Measurements from ENCODE around the gene EEF1A2.
"Not testable (repeated sequence)": the region's sequence is repeated elsewhere in the genome, so short reads cannot be mapped to it uniquely, and the experiment has no call there.

EEF1A2 gene

GRCh38 chr20:63482021-63482587 lies 16.8 kb downstream of the EEF1A2 start (continued):
- TF ChIP-seq TSHZ2 (CRISPR knock-in tag; IDR thresholded peaks at IDR 0.05), result no peak
- TF ChIP-seq ZNF70 (CRISPR knock-in tag; IDR thresholded peaks at IDR 0.05), result no peak
- no peak for TF ChIP-seq ZC3H10 (CRISPR knock-in tag; IDR thresholded peaks at IDR 0.05)
- no peak for TF ChIP-seq ZNF565 (CRISPR knock-in tag; conservative IDR thresholded peaks at IDR 0.05; ENCODE audit: low read depth)
- no peak for TF ChIP-seq ESRRG (CRISPR knock-in tag; IDR thresholded peaks at IDR 0.05)
- no peak for TF ChIP-seq PPARA (CRISPR knock-in tag; IDR thresholded peaks at IDR 0.05; ENCODE audit: borderline replicate concordance)
- no peak for TF ChIP-seq RARB (CRISPR knock-in tag; IDR thresholded peaks at IDR 0.05)

- ATAC-seq, result no peak
- TF ChIP-seq TOX (CRISPR knock-in tag; IDR thresholded peaks at IDR 0.05; ENCODE audit: borderline replicate concordance) (no peak), OSR1 (CRISPR knock-in tag; IDR thresholded peaks at IDR 0.05) (no peak)
Observed at GRCh38 chr20:63481503-63481902, 17.4 kb downstream of the EEF1A2 start.

DNA sequence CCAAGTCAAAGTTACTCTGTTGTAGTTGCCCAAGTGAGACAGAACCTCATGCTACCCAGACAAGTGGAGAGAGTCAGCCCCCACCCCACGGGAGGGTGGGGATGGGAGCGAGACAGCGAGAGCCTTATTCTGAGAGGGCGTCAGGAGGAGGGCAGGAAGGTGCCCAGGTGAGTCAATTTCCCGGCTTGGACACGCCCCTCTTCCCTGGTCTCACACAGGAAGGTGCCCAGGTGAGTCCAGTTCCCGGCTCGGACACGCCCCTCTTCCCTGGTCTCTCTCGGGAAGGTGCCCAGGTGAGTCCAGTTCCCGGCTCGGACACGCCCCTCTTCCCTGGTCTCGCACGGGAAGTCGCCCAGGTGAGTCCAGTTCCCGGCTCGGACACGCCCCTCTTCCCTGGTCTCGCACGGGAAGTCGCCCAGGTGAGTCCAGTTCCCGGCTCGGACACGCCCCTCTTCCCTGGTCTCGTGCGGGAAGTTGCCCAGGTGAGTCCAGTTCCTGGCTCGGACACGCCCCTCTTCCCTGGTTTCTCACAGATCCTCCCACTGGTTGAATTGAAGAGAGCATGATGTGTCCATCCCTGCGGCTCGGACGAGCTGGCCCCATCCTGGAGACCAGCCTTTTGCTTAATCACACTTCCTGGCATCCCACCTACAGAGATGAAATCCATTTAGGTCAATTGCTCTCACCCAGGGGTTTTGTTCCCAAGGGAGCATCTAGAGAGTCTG lies 19.0 kb downstream of the EEF1A2 start:
- not testable (repeated sequence) for ATAC-seq

- no peak for ATAC-seq
- TF ChIP-seq ESRRG (CRISPR knock-in tag; IDR thresholded peaks at IDR 0.05), result no peak
- no peak for TF ChIP-seq BACH2 (CRISPR knock-in tag; IDR thresholded peaks at IDR 0.05; ENCODE audit: borderline replicate concordance)
- TF ChIP-seq TCF4 (CRISPR knock-in tag; IDR thresholded peaks at IDR 0.05; ENCODE audit: borderline replicate concordance), result no peak
- TF ChIP-seq ISL1 (CRISPR knock-in tag; IDR thresholded peaks at IDR 0.05), result no peak
- TF ChIP-seq TOX (CRISPR knock-in tag; IDR thresholded peaks at IDR 0.05; ENCODE audit: borderline replicate concordance), result no peak
Observed at GRCh38 chr20:63478346-63479302, 20.3 kb downstream of the EEF1A2 start.

DNA sequence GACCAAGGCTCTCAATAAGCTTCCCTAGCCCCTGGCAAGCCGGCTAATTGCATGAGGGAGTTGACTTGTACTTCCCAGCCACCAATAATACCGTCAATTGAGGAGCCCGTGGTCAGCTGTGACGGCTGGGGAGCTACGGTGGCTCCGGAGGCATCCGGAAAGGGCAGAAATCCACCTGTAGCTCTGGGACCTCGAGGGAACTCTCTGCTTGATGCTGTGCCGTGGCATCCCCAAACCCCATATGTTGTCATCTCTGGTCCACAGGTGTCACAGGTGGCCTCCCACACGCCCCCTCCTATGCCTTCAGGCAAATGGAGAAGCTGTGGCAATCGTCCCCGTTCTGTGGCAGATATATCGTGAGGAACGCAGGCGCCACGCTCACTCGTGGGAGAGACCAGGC lies 20.9 kb downstream of the EEF1A2 start:
- no peak for TF ChIP-seq SNAI2 (CRISPR knock-in tag; IDR thresholded peaks at IDR 0.05)
- TF ChIP-seq PATZ1 (CRISPR knock-in tag; IDR thresholded peaks at IDR 0.05; ENCODE audit: borderline replicate concordance), result no peak
- TF ChIP-seq ZNF8 (CRISPR knock-in tag; IDR thresholded peaks at IDR 0.05), result no peak
- TF ChIP-seq RARB (CRISPR knock-in tag; IDR thresholded peaks at IDR 0.05), result no peak
- TF ChIP-seq ISL1 (CRISPR knock-in tag; IDR thresholded peaks at IDR 0.05), result no peak
- TF ChIP-seq ZFP3 (CRISPR knock-in tag; IDR thresholded peaks at IDR 0.05), result no peak
- no peak for TF ChIP-seq PPARA (CRISPR knock-in tag; IDR thresholded peaks at IDR 0.05; ENCODE audit: borderline replicate concordance)
- no peak for TF ChIP-seq CSDC2 (CRISPR knock-in tag; IDR thresholded peaks at IDR 0.05)
- TF ChIP-seq TSHZ2 (CRISPR knock-in tag; IDR thresholded peaks at IDR 0.05), result no peak
- TF ChIP-seq TOX (CRISPR knock-in tag; IDR thresholded peaks at IDR 0.05; ENCODE audit: borderline replicate concordance), result no peak
- TF ChIP-seq ARNTL (CRISPR knock-in tag; IDR thresholded peaks at IDR 0.05; ENCODE audit: borderline replicate concordance, low read depth), result no peak
- no peak for TF ChIP-seq ZNF70 (CRISPR knock-in tag; IDR thresholded peaks at IDR 0.05)
- no peak for TF ChIP-seq ESRRG (CRISPR knock-in tag; IDR thresholded peaks at IDR 0.05)
- no peak for TF ChIP-seq ZNF565 (CRISPR knock-in tag; conservative IDR thresholded peaks at IDR 0.05; ENCODE audit: low read depth)
- ATAC-seq, result no peak

Measured in SK-N-SH treated with all-trans-retinoic acid at 6 μM for 48 hours (cell line).